22Rv1 (cell line): Measurements from ENCODE around the gene TNFRSF25.

Source experiments
- CTCF ChIP-seq: fragments of 450-650 bp; IDR thresholded peaks from 2 replicates; pipeline ENCODE4 v1.5.1; 2017; ENCODE audit warnings: mild to moderate bottlenecking
- ZFX ChIP-seq: fragments of 450-650 bp; IDR thresholded peaks from 2 replicates; pipeline ENCODE4 v1.6.1; 2017; ENCODE audit warnings: antibody characterized with exemption, borderline replicate concordance

- TF ChIP-seq CTCF (no peak), ZFX (no peak)
These were observed 33.3 kb upstream of the TNFRSF25 start for GRCh38 chr1:6499296-6499695.
